Neural progenitor cell (in vitro differentiated cells): ENCODE data around the gene TBC1D3I. TPM values are rescaled to one million over a fixed set of nuclear protein-coding genes. Genes with fewer than 3 reads are reported as not detected.
A peak's percentile ranks its signal among the peaks of the same experiment; 100 is the strongest.
"Not testable (repeated sequence)": the region's sequence is repeated elsewhere in the genome, so short reads cannot be mapped to it uniquely, and the experiment has no call there.

Experiments used
- DNase-seq: peaks from one replicate; pipeline ENCODE4 v3.0.0-alpha.2; 2016; ENCODE audit warnings: low spot score
- H2AFZ ChIP-seq: fragments of 200-600 bp; sonication (generic); replicated peaks from 2 replicates; pipeline ENCODE4 v1.6.1; 2016; ENCODE audit warnings: antibody characterized with exemption
- H3F3A ChIP-seq: fragments of 200-600 bp; sonication (generic); 2 replicates; pipeline ENCODE4 v1.6.1; 2016; ENCODE audit warnings: antibody characterized with exemption, low read depth
- H3K27ac ChIP-seq: fragments of 200-600 bp; sonication (generic); 2 replicates; pipeline ENCODE4 v1.5.1; 2016; ENCODE audit warnings: mild to moderate bottlenecking
- H3K27me3 ChIP-seq: fragments of 200-600 bp; sonication (generic); 2 replicates; pipeline ENCODE4 v1.6.1; 2016; ENCODE audit warnings: mild to moderate bottlenecking, moderate library complexity
- H3K36me3 ChIP-seq: fragments of 200-600 bp; sonication (generic); 2 replicates; pipeline ENCODE4 v1.5.1; 2016
- H3K4me1 ChIP-seq: fragments of 200-600 bp; sonication (generic); 2 replicates; pipeline ENCODE4 v1.6.1; 2016; ENCODE audit warnings: mixed run types
- H3K4me2 ChIP-seq: fragments of 200-600 bp; sonication (generic); 2 replicates; pipeline ENCODE4 v1.6.1; 2016
- H3K4me3 ChIP-seq: fragments of 200-600 bp; sonication (generic); 2 replicates; pipeline ENCODE4 v1.5.1; 2016
- H3K79me2 ChIP-seq: fragments of 200-600 bp; sonication (generic); 2 replicates; pipeline ENCODE4 v1.6.1; 2016; ENCODE audit warnings: low read depth
- H3K9ac ChIP-seq: fragments of 200-600 bp; sonication (generic); 2 replicates; pipeline ENCODE4 v1.6.1; 2016
- H3K9me3 ChIP-seq: fragments of 200-600 bp; sonication (generic); 2 replicates; pipeline ENCODE4 v1.5.1; 2016; ENCODE audit warnings: low read depth
- H4K20me1 ChIP-seq: fragments of 200-600 bp; sonication (generic); 2 replicates; pipeline ENCODE4 v1.6.1; 2016; ENCODE audit warnings: low read depth
- H3K27ac Mint-ChIP-seq: 3 replicates; pipeline ENCODE4 v1.8.0; 2021; ENCODE audit warnings: mixed read lengths
- H3K27me3 Mint-ChIP-seq: 2 replicates; pipeline ENCODE4 v1.8.0; 2022; ENCODE audit warnings: low read depth, mild to moderate bottlenecking, inconsistent platforms, moderate library complexity, mixed read lengths; ENCODE audit not compliant: insufficient read depth
- H3K36me3 Mint-ChIP-seq: 3 replicates; pipeline ENCODE4 v1.8.0; 2021; ENCODE audit warnings: mixed read lengths
- H3K4me1 Mint-ChIP-seq: 3 replicates; pipeline ENCODE4 v1.8.0; 2021; ENCODE audit warnings: mixed read lengths
- H3K4me3 Mint-ChIP-seq: 3 replicates; pipeline ENCODE4 v1.8.0; 2021; ENCODE audit warnings: mild to moderate bottlenecking, moderate library complexity, mixed read lengths
- H3K9me3 Mint-ChIP-seq: 3 replicates; pipeline ENCODE4 v1.8.0; 2020; ENCODE audit warnings: mixed read lengths
- CTCF ChIP-seq: fragments of 200-600 bp; sonication (generic); IDR thresholded peaks from 2 replicates; pipeline ENCODE4 v1.5.1; 2017; ENCODE audit warnings: antibody characterized with exemption, mild to moderate bottlenecking
- EZH2 ChIP-seq: fragments of 200-600 bp; sonication (generic); IDR thresholded peaks from 2 replicates; pipeline ENCODE4 v1.6.1; 2017; ENCODE audit warnings: antibody characterized with exemption, mild to moderate bottlenecking, moderate library complexity
- EZH2phosphoT487 ChIP-seq: fragments of 200-600 bp; sonication (generic); IDR thresholded peaks from 2 replicates; pipeline ENCODE4 v1.6.1; 2017; ENCODE audit warnings: antibody characterized with exemption
- total RNA-seq: library from RNA; depleted of rRNA; stranded (reverse); fragments of >200 nt; gene quantifications from 2 replicates; pipeline ENCODE4 v1.2.3, GENCODE V29; 2015; ENCODE audit warnings: low replicate concordance

The TBC1D3I gene
- total RNA-seq, 1 donor from 2014 or later = not detected

DNA sequence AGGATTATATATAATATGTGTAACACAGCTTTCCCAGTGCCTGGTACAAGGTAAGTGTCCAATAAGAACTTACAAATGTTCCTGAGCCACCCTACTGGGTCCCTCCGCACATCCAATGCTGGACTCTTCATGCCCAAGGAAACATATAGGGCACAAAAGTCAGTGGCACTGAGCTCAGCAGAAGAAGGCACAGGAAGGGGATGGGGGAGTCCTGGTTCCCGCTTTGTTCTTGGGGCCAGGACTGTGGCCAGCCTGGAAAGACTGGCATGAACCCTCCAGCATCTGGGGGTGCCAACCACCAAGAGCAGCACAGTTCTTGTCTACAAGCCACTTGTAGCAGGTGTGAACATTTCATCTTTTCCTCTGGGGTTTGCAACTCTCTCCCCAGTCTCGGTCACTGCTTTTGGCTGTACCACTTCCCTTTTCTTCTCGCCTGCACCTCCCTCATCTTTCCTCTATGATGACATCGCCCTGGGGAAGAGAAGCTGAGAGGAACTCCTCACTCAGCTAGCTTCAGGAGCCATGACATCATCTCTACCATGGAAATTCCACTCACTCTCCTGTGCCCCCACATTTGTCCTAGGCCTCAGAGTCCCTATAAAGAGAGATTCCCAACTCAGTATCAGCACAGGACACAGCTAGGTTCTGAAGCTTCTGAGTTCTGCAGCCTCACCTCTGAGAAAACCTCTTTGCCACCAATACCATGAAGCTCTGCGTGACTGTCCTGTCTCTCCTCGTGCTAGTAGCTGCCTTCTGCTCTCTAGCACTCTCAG, 53.7 kb downstream of the TBC1D3I start, which contains the start of gene CCL4L2:
Gene CCL4L2 (plus strand): TSS at position 625 of the 773 bp plus-strand sequence.
- H2AFZ ChIP-seq, H3K4me1 ChIP-seq, H3K27me3 Mint-ChIP-seq, H3K36me3 ChIP-seq, H4K20me1 ChIP-seq, H3K27me3 ChIP-seq, H3K79me2 ChIP-seq, H3F3A ChIP-seq, H3K27ac ChIP-seq, H3K9ac ChIP-seq, H3K4me2 ChIP-seq, H3K36me3 Mint-ChIP-seq, H3K4me3 ChIP-seq, DNase-seq, H3K9me3 Mint-ChIP-seq, H3K9me3 ChIP-seq: not testable (repeated sequence)
- Mint-ChIP-seq H3K4me3 (peak within 1 kb of the TSS; percentile 17), H3K27ac (peak within 1 kb of the TSS; percentile 93), H3K4me1 (peaks cover 13% of the 10 kb centered on the region)

GRCh38 chr17:36209575-36209974, 54.8 kb downstream of the TBC1D3I start:
- DNase-seq = no peak
- no peak overlapping the region for H3K27ac ChIP-seq
- H3F3A ChIP-seq = no peaks in the 10 kb centered on the region
- H3K27me3 Mint-ChIP-seq = peaks cover 3% of the 10 kb centered on the region
- H3K27me3 ChIP-seq = no peaks in the 10 kb centered on the region
- peaks cover 13% of the 10 kb centered on the region for H3K4me1 Mint-ChIP-seq
- no peak overlapping the region for H3K4me3 ChIP-seq
- H3K79me2 ChIP-seq = no peaks in the 10 kb centered on the region
- no peaks in the 10 kb centered on the region for H3K9me3 Mint-ChIP-seq
- H3K9ac ChIP-seq = no peak overlapping the region
- H3K4me2 ChIP-seq = no peak overlapping the region
- H3K36me3 ChIP-seq = no peaks in the 10 kb centered on the region
- no peak for TF ChIP-seq EZH2
- no peak for TF ChIP-seq CTCF
- TF ChIP-seq EZH2phosphoT487 = no peak
- H4K20me1 ChIP-seq = no peaks in the 10 kb centered on the region
- H3K9me3 ChIP-seq = no peaks in the 10 kb centered on the region
- H3K4me1 ChIP-seq = peaks cover 7% of the 10 kb centered on the region
- no peaks in the 10 kb centered on the region for H3K36me3 Mint-ChIP-seq
- H3K4me3 Mint-ChIP-seq = no peak overlapping the region
- H2AFZ ChIP-seq = no peak overlapping the region
- H3K27ac Mint-ChIP-seq = no peak overlapping the region

DNA sequence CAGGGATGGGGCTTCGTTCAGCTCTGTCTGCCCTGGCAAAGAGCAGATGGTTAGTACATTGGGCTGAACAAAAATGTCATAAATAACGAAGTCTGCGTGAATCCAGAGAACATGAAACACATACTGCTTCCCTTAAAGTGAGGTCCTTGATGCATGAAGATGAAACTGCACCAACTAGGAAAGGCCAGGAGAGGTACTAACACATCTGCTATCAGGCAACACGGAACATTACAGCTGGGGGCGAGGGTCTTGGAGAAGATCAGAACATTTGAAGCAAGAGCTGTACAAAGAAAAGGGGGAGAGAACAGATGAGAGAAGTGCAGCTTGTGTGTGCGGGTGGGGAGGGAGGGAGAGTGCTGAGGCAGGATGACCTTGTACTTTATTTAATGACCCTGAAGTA, 57.0 kb downstream of the TBC1D3I start:
- not testable (repeated sequence) for H3K9ac ChIP-seq, H3K27me3 Mint-ChIP-seq, H3K27ac ChIP-seq, DNase-seq, H3K4me3 Mint-ChIP-seq, H3K9me3 ChIP-seq, H3K36me3 Mint-ChIP-seq, H3K4me3 ChIP-seq, H4K20me1 ChIP-seq, H3K4me2 ChIP-seq, H3K27me3 ChIP-seq, H2AFZ ChIP-seq, H3K79me2 ChIP-seq, H3K9me3 Mint-ChIP-seq, H3F3A ChIP-seq, H3K36me3 ChIP-seq, H3K27ac Mint-ChIP-seq
- peaks cover 14% of the 10 kb centered on the region for H3K4me1 Mint-ChIP-seq
- peaks cover 12% of the 10 kb centered on the region for H3K4me1 ChIP-seq

DNA sequence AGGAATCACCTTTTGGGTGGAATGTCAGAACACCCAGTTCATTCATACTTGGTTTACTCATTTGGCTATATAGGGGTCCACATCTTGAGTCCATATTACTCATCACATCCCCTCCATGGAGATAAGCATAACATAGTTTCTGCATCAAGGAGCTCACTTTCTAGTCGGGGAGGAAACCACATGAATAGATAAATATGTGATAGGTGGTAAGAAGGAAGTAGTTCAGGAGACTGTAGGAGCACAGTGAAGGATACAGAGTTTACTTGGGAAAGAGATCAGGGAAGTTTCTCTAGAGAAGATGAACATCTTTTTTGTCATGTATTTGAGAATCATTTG, 57.9 kb downstream of the TBC1D3I start:
- not testable (repeated sequence) for H3F3A ChIP-seq

More for the DNA sequence above, 57.9 kb downstream of the TBC1D3I start:
- H3K9me3 Mint-ChIP-seq, H2AFZ ChIP-seq, H3K79me2 ChIP-seq, H3K27me3 Mint-ChIP-seq, H3K9ac ChIP-seq, H3K4me3 Mint-ChIP-seq, H4K20me1 ChIP-seq, H3K27ac ChIP-seq, H3K4me1 Mint-ChIP-seq, H3K4me1 ChIP-seq, H3K4me2 ChIP-seq, DNase-seq, H3K27ac Mint-ChIP-seq, H3K9me3 ChIP-seq, H3K4me3 ChIP-seq, H3K36me3 ChIP-seq, H3K27me3 ChIP-seq, H3K36me3 Mint-ChIP-seq: not testable (repeated sequence)
